GM21723 (cell line): ENCODE data around the gene OXNAD1.

Experiments
- ATAC-seq: cut with Tn5 transposase; IDR thresholded peaks from one replicate; pipeline ENCODE4 v1.9.1; 2021; ENCODE audit warnings: mild to moderate bottlenecking, moderate library complexity; ENCODE audit not compliant: unreplicated experiment

The OXNAD1 gene

GRCh38 chr3:16264708-16265454 is at the start of gene OXNAD1, which contains the start of gene DPH3:
TSS of gene OXNAD1 (plus strand) at chr3:16265212. CDS start at chr3:16270953, 5,741 bp downstream.
TSS of gene DPH3 (minus strand) at chr3:16264943. CDS start at chr3:16264876, 67 bp downstream.
- ATAC-seq: peak; percentile 98

- no peak for ATAC-seq
Measured at GRCh38 chr3:16216373-16216935, 48.6 kb upstream of the OXNAD1 start.

- no peak for ATAC-seq
Measured at GRCh38 chr3:16219777-16220176, 45.2 kb upstream of the OXNAD1 start.

GRCh38 chr3:16221990-16222389 is 43.0 kb upstream of the OXNAD1 start:
- no peak for ATAC-seq

- ATAC-seq: no peak
Measured at GRCh38 chr3:16222547-16222946, 42.5 kb upstream of the OXNAD1 start.

GRCh38 chr3:16224325-16224724 is 40.7 kb upstream of the OXNAD1 start:
- no peak for ATAC-seq

- ATAC-seq: no peak
Measured at GRCh38 chr3:16227566-16227965, 37.4 kb upstream of the OXNAD1 start.

- no peak for ATAC-seq
Measured at GRCh38 chr3:16229681-16230080, 35.3 kb upstream of the OXNAD1 start.

- ATAC-seq: no peak
Measured at GRCh38 chr3:16231983-16232382, 33.0 kb upstream of the OXNAD1 start.

GRCh38 chr3:16233806-16234205 is 31.2 kb upstream of the OXNAD1 start:
- ATAC-seq: no peak

GRCh38 chr3:16234281-16234680 is 30.7 kb upstream of the OXNAD1 start:
- ATAC-seq: no peak

- ATAC-seq: no peak
Measured at GRCh38 chr3:16236030-16236639, 28.9 kb upstream of the OXNAD1 start.

- no peak for ATAC-seq
Measured at GRCh38 chr3:16236856-16237393, 28.1 kb upstream of the OXNAD1 start.

GRCh38 chr3:16239086-16239770 is 25.8 kb upstream of the OXNAD1 start:
- ATAC-seq: no peak

GRCh38 chr3:16239780-16240179 is 25.2 kb upstream of the OXNAD1 start:
- ATAC-seq: no peak

GRCh38 chr3:16240229-16241023 is 24.6 kb upstream of the OXNAD1 start:
- no peak for ATAC-seq

GRCh38 chr3:16241225-16241624 is 23.8 kb upstream of the OXNAD1 start:
- ATAC-seq: no peak

GRCh38 chr3:16242177-16242576 is 22.8 kb upstream of the OXNAD1 start:
- ATAC-seq: no peak

GRCh38 chr3:16243706-16244490 is 21.1 kb upstream of the OXNAD1 start:
- ATAC-seq: no peak

GRCh38 chr3:16245609-16246008 is 19.4 kb upstream of the OXNAD1 start:
- no peak for ATAC-seq
